GM04504 (cell line): ENCODE measurements around the gene MADD.
"Not testable (repeated sequence)": the region's sequence is repeated elsewhere in the genome, so short reads cannot be mapped to it uniquely, and the experiment has no call there.

Experiments used
- DNase-seq: peaks from one replicate; pipeline ENCODE4 v3.0.0-alpha.2; 2012; ENCODE audit warnings: low read depth

Gene MADD

GRCh38 chr11:47274495-47275235 lies 4.7 kb downstream of the MADD start:
- no peak for DNase-seq

DNA sequence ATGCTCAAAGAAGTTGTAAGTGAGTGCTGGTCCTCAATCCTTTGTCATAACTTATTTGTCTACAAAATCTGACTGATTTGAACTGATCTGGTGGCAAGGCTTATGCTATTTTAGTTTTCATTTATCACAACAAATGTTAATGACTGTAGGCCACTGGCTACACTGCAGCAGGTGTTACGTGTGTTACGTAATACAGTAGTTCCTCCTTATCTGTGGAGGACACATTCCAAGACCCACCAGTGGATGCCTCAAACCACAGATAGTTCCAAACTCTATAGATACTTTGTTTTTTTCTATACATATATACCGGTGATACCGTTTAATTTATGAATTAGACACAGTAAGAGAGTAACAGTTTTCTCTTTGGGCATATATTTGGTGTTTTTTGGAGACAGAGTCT lies 7.0 kb downstream of the MADD start:
- no peak for DNase-seq

GRCh38 chr11:47278058-47278457 lies 8.1 kb downstream of the MADD start:
- DNase-seq: no peak

GRCh38 chr11:47278769-47279168 lies 8.8 kb downstream of the MADD start:
- DNase-seq: no peak

GRCh38 chr11:47280099-47280498 lies 10.2 kb downstream of the MADD start:
- no peak for DNase-seq

DNA sequence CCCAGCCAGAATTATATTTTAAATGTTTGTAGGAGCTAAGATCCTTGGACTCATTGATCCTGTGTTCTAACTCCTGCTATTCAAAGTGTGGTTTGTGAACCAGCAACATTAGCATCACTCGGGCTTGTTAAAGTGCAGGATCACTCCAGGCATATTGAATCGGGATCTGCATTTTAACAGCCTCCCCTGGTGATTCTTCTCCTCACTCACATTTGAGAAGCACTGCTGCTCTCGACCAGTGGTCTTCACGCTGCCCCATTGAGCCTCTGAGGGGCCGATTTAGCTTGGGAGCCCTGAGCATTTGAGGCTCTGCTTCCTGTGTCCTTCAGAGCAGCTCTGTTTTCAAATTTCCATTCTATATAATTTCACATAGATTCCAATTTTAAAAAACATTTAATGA lies 10.9 kb downstream of the MADD start:
- DNase-seq: no peak

- DNase-seq: no peak
Observed at GRCh38 chr11:47282462-47282861, 12.5 kb downstream of the MADD start.

DNA sequence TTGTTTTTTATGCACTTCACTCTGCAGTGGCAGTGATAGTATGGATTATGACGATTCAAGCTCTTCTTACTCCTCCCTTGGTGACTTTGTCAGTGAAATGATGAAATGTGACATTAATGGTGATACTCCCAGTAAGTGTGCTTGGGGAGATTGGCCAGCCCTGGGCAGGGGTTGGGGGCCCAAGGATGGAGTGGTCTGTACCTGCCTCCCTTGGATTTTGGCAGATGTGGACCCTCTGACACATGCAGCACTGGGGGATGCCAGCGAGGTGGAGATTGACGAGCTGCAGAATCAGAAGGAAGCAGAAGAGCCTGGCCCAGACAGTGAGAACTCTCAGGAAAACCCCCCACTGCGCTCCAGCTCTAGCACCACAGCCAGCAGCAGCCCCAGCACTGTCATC lies 14.2 kb downstream of the MADD start:
- no peak for DNase-seq

DNA sequence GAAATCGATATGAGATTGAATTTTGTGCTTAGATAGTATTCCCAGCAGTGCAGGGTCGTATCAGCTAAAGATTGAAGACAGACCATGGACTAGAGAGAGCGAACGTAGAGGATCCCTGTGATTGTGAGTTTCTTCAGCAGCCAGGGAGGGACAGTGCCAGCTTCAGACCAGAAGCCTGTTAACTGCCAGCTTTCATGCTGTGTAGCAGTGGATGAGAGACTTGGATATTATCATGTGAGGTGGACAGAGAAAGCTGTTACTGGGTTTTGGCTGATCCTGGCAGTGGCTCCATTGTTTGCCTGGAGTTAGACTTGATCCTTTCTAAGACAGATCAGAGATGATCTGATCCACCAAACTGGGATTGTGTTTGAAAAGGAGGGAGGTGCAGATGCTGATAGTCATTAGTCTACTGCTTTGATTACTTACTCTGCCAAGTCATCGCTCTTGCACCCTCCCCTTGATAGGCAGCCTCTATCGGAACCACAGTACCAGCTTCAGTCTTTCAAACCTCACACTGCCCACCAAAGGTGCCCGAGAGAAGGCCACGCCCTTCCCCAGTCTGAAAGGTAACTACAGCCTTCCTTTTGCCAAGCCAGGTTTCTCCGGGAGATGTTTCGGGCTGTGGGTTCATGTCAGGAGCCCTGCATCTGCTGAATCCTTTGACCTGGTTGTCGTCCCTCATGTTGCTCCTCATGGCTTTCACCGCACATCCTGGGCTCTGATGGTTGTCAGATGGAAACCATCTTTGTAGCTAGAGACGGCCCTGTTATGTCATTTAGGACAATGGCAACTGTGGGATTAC lies 16.2 kb downstream of the MADD start:
- DNase-seq: no peak

GRCh38 chr11:47288066-47288465 lies 18.1 kb downstream of the MADD start:
- no peak for DNase-seq

- DNase-seq: no peak
Observed at GRCh38 chr11:47289856-47290255, 19.9 kb downstream of the MADD start.

DNA sequence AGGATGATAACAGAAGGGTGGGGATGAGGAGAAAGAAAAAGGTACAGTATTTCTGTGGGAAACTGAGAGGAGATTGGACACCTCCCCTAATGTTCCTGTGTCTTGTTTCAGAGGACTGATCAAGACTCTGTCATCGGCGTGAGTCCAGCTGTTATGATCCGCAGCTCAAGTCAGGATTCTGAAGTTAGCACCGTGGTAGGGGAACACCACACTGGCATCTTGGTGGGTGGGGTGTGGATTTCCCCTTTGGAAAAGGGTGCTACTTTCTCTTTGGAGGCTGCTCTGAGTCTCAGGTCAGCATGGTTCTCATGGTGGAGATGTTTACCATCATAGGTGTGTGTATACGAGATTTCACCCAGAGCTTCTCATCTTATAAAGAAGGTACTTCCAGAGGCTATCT lies 25.5 kb downstream of the MADD start:
- no peak for DNase-seq

DNA sequence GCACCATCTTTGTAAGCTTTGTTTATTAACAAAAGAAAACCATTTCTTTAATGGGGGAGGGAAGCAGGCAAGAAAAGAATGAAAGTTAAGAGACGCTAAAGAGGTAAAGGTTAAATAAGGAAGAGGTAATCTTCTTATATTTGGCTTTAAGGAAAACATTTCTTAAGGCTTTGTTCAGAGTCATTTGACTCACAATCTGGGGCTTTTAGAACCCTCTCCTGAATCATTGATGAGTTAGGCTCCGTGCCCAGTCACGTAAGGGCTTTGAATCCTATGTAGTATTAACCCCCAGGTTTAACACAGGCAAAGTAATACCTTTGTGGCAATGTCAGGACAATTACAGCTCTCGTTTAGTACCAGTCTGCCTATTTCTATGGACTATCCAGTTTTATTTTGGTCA lies 26.1 kb downstream of the MADD start:
- DNase-seq: no peak

GRCh38 chr11:47299078-47299477 lies 29.1 kb downstream of the MADD start:
- DNase-seq: no peak

- no peak for DNase-seq
Observed at GRCh38 chr11:47302853-47303252, 32.9 kb downstream of the MADD start.

- DNase-seq: no peak
Observed at GRCh38 chr11:47305734-47306483, 36.0 kb downstream of the MADD start.

- DNase-seq: no peak
Observed at GRCh38 chr11:47306484-47306844, 36.5 kb downstream of the MADD start.

GRCh38 chr11:47308050-47308823 lies 38.3 kb downstream of the MADD start:
- DNase-seq: no peak

GRCh38 chr11:47314992-47315391 lies 45.1 kb downstream of the MADD start:
- DNase-seq: peak; percentile 61

- not testable (repeated sequence) for DNase-seq
Observed at GRCh38 chr11:47316501-47316900, 46.6 kb downstream of the MADD start.

DNA sequence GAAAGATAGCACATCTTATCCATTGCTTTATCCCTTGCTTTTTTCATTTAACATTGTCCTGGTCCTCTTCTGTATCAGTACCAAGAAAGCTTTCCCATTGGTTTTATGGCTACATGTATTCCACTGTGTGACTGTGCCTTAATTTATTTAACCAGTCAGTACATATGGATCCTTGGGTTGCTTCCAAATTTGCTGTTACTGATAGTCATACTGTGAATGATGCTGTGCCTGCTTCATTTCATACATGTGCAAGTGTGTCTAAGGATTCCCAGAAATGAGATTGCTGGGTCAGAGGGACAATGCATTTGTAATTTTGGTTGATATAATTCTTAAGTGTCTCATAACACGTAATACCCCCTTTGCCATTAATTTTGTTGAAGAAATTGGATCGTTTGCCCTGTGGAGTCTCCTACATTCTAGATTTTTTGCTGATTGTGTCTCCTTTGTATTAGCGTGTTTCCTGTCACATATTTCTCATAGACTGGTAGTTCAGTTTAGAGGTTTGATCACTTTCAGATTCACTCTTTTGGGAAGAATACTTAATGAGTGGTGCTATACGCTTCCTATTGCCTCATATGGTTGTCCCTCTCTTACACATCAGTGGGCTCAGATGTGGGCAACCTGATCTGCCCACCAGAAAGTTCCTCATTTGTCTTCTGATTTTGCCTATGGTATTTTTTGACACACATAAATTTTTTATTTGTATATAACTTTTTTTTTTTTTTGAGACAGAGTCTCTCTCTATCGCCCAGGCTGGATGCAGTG lies 47.3 kb downstream of the MADD start:
- DNase-seq: no peak
